Caco-2 (cell line): ENCODE data around the gene P2RX3. TPM values are rescaled to one million over a fixed set of nuclear protein-coding genes. Genes with fewer than 3 reads are reported as not detected.
"Not testable (repeated sequence)": the region's sequence is repeated elsewhere in the genome, so short reads cannot be mapped to it uniquely, and the experiment has no call there.

Source experiments
- BruUV-seq: library from RNA; stranded (reverse); fragments of 400-500 nt; replicated peaks from 2 replicates; lab custom pipeline; 2021; lab: Mats Ljungman, UMichigan
- CTCF ChIA-PET: fragments of 300-600 bp; sonication (Branson Sonifier 250); formaldehyde crosslinking; loops from one replicate; lab custom pipeline; 2022; ENCODE audit warnings: antibody characterized with exemption; lab: Charles Lee
- POLR2A ChIA-PET: fragments of 300-600 bp; sonication (Branson Sonifier 250); formaldehyde crosslinking; loops from one replicate; lab custom pipeline; 2022; ENCODE audit warnings: antibody characterized with exemption; lab: Charles Lee
- DNase-seq, 2 experiments: peaks; one replicate each; pipeline versions ENCODE4 v3.0.0 to v3.0.0-alpha.2; 2020 to 2022
- H3K27me3 ChIP-seq: replicated peaks from 2 replicates; pipeline ENCODE4 v1.6.0; 2011; ENCODE audit warnings: low read length; ENCODE audit not compliant: control insufficient read depth, insufficient read depth
- H3K36me3 ChIP-seq: 2 replicates; pipeline ENCODE4 v1.5.1; 2011; ENCODE audit warnings: low read length; ENCODE audit not compliant: control insufficient read depth, insufficient read depth
- H3K4me1 ChIP-seq: fragments of 250-450 bp; sonication (Bioruptor Pico); 2 replicates; pipeline ENCODE4 v1.5.1; 2020; ENCODE audit warnings: mild to moderate bottlenecking
- H3K4me3 ChIP-seq: 2 replicates; pipeline ENCODE4 v1.5.1; 2011; ENCODE audit warnings: low read depth, mild to moderate bottlenecking, control low read depth, low read length
- H3K9me3 ChIP-seq: fragments of 250-450 bp; sonication (Bioruptor Pico); 2 replicates; pipeline ENCODE4 v1.5.1; 2020; ENCODE audit warnings: mild to moderate bottlenecking, moderate library complexity
- H3K27ac Mint-ChIP-seq: one replicate; pipeline ENCODE4 v1.8.0; 2022; ENCODE audit warnings: mixed read lengths; ENCODE audit not compliant: unreplicated experiment
- H3K27me3 Mint-ChIP-seq: one replicate; pipeline ENCODE4 v1.8.0; 2022; ENCODE audit warnings: mixed read lengths; ENCODE audit not compliant: insufficient read depth, unreplicated experiment
- H3K36me3 Mint-ChIP-seq: one replicate; pipeline ENCODE4 v1.8.0; 2022; ENCODE audit warnings: mild to moderate bottlenecking, mixed read lengths; ENCODE audit not compliant: insufficient read depth, unreplicated experiment
- H3K4me1 Mint-ChIP-seq: one replicate; pipeline ENCODE4 v1.8.0; 2022; ENCODE audit warnings: low read depth, mixed read lengths; ENCODE audit not compliant: unreplicated experiment
- H3K4me3 Mint-ChIP-seq: one replicate; pipeline ENCODE4 v1.8.0; 2022; ENCODE audit warnings: mild to moderate bottlenecking, moderate library complexity, mixed read lengths; ENCODE audit not compliant: unreplicated experiment
- H3K9me3 Mint-ChIP-seq: one replicate; pipeline ENCODE4 v1.8.0; 2022; ENCODE audit warnings: mixed read lengths; ENCODE audit not compliant: unreplicated experiment
- CTCF ChIP-seq, 2 experiments: fragments of 200-600 bp in 1 of 2; IDR thresholded peaks; 1 replicate in 1 of 2; 2 replicates in 1 of 2; pipeline versions ENCODE4 v1.5.1 to v1.8.0; 2011 to 2022; ENCODE audit warnings: antibody characterized with exemption in 1 of 2, control low read depth in 1 of 2, inconsistent platforms in 1 of 2, low read depth in 1 of 2, low read length in 1 of 2, mild to moderate bottlenecking in 1 of 2, moderate library complexity in 1 of 2; ENCODE audit not compliant: insufficient read depth in 1 of 2, severe bottlenecking in 1 of 2, unreplicated experiment in 1 of 2
- intact Hi-C: fragments of 100-400 bp; cut with micrococcal nuclease; formaldehyde crosslinking; loops from one replicate; pipeline ENCODE4 v1.10.0; 2022; ENCODE audit not compliant: unreplicated experiment
- total RNA-seq: library from RNA; stranded (reverse); gene quantifications from 2 replicates; pipeline ENCODE4 v1.2.3, GENCODE V29; 2022

The P2RX3 gene
- total RNA-seq, 1 experiment from 2014 or later, result not detected

- POLR2A ChIA-PET, result interaction anchor here (0.5 kb wide), 1 partner anchor 11 kb away, joined by 4 read pairs; no protein-coding TSS in a partner anchor
- no peaks in the 10 kb centered on the region for H3K9me3 Mint-ChIP-seq
- no peak for DNase-seq
- H3K27ac Mint-ChIP-seq, result no peak overlapping the region
- CTCF ChIA-PET, result interaction anchor here (1.0 to 1.3 kb wide), 2 partner anchors 55 to 60 kb away, joined by 3 to 6 read pairs; partner anchors contain the start of gene RTN4RL2
- intact Hi-C loops, result loop anchor here (2.0 to 5.0 kb wide), 3 partner anchors 35 to 53 kb away; no protein-coding TSS in a partner anchor
- no peak for TF ChIP-seq CTCF (IDR thresholded peaks at IDR 0.05; ENCODE audit: insufficient read depth in 1 of 2, low read depth in 1 of 2, low read length in 1 of 2, severe bottlenecking in 1 of 2, unreplicated experiment in 1 of 2)
- Histone ChIP-seq H3K4me3 (no peak overlapping the region), H3K36me3 (no peaks in the 10 kb centered on the region), H3K4me1 (peaks cover 22% of the 10 kb centered on the region), H3K9me3 (no peaks in the 10 kb centered on the region), H3K27me3 (no peaks in the 10 kb centered on the region)
- no peaks in the 10 kb centered on the region for H3K36me3 Mint-ChIP-seq
- BruUV-seq, result no TSS peak
- no peak overlapping the region for H3K4me3 Mint-ChIP-seq
- H3K27me3 Mint-ChIP-seq, result no peaks in the 10 kb centered on the region
- no peaks in the 10 kb centered on the region for H3K4me1 Mint-ChIP-seq
Measured at GRCh38 chr11:57399972-57400578, 61.9 kb downstream of the P2RX3 start.

- intact Hi-C loops, result loop anchor here (5.0 kb wide), 2 partner anchors 45 to 55 kb away; no protein-coding TSS in a partner anchor
- no TSS peak for BruUV-seq
- CTCF ChIA-PET, result no interaction called here
- Mint-ChIP-seq H3K27me3 (no peaks in the 10 kb centered on the region), H3K36me3 (no peaks in the 10 kb centered on the region), H3K27ac (no peak overlapping the region), H3K4me1 (no peaks in the 10 kb centered on the region), H3K4me3 (no peak overlapping the region), H3K9me3 (no peaks in the 10 kb centered on the region)
- H3K4me1 ChIP-seq, result peaks cover 22% of the 10 kb centered on the region
- no peaks in the 10 kb centered on the region for H3K36me3 ChIP-seq
- no peaks in the 10 kb centered on the region for H3K27me3 ChIP-seq
- no peak overlapping the region for H3K4me3 ChIP-seq
- no peak for DNase-seq
- TF ChIP-seq CTCF (IDR thresholded peaks at IDR 0.05; ENCODE audit: insufficient read depth in 1 of 2, low read depth in 1 of 2, low read length in 1 of 2, severe bottlenecking in 1 of 2, unreplicated experiment in 1 of 2), result no peak
- no peaks in the 10 kb centered on the region for H3K9me3 ChIP-seq
- POLR2A ChIA-PET, result interaction anchor here (1.0 kb wide), 1 partner anchor 67 kb away, joined by 3 read pairs; the partner anchor contains the start of gene SSRP1
Measured at GRCh38 chr11:57402188-57403002, 64.2 kb downstream of the P2RX3 start.

- DNase-seq, H3K27ac Mint-ChIP-seq, CTCF ChIA-PET, H3K9me3 Mint-ChIP-seq, H3K27me3 Mint-ChIP-seq, H3K36me3 Mint-ChIP-seq, H3K36me3 ChIP-seq, H3K27me3 ChIP-seq, H3K9me3 ChIP-seq, H3K4me1 Mint-ChIP-seq, BruUV-seq, POLR2A ChIA-PET, H3K4me3 Mint-ChIP-seq, H3K4me3 ChIP-seq: not testable (repeated sequence)
- peaks cover 22% of the 10 kb centered on the region for H3K4me1 ChIP-seq
- intact Hi-C loops, result loop anchor here (5.0 kb wide), 2 partner anchors 44 to 56 kb away; no protein-coding TSS in a partner anchor
Measured at GRCh38 chr11:57403003-57403801, 65.0 kb downstream of the P2RX3 start.
